Esophagus squamous epithelium (tissue), 4 donors: ENCODE measurements around the gene PRKCE.

ENCODE experiments used
- CTCF ChIP-seq, 6 experiments: fragments of 450-650 bp in 4 of 6; fragments of 200-600 bp in 2 of 6; sonication (generic) in 2 of 6; IDR thresholded peaks; one replicate each; pipeline ENCODE4 v1.5.1; 2016 to 2019; ENCODE audit warnings: antibody characterized with exemption in 6 of 6, mild to moderate bottlenecking in 4 of 6, moderate library complexity in 4 of 6
- POLR2A ChIP-seq, 4 donors: fragments of 450-650 bp; IDR thresholded peaks; one replicate each; pipeline ENCODE4 v1.6.1; 2017; ENCODE audit warnings: antibody characterized with exemption in 4 of 4, mild to moderate bottlenecking in 4 of 4, moderate library complexity in 3 of 4

- TF ChIP-seq CTCF (IDR thresholded peaks at IDR 0.05) (no peak), POLR2A (IDR thresholded peaks at IDR 0.05) (no peak)
These were observed 77.0 kb downstream of the PRKCE start for GRCh38 chr2:45728458-45728942.
